ENCODE measurements around the gene MAGI2. TPM values are rescaled to one million over a fixed set of nuclear protein-coding genes. Genes with fewer than 3 reads are reported as not detected.

The MAGI2 gene
- total and polyA plus RNA-seq, 2 of the 13 experiments (the other 11 are each of a cell fraction or from before 2014, with no cell fraction given), result 1.5 to 3.8 TPM

DNA sequence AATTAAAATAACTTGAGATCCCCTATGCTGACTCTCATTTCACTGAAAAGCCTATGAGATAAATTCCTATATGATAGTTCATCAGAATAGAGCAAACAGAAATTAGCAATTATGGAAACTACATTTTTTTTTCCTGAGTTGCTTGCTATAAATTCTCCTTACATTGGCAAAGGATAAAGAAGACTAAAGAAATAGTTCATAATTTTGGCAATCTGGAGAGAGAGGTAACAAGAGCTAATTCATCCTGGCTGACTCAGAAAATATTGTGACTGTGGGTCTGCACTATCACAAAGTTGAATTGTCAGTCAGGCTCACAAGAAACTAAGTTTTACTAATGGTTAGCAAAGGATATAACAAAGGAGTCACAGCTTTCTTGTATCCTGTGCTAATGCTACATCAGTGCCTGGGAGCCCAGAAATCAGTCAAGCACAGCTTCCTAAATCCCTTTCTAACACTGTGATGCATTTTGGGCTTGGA is 483.0 kb downstream of the MAGI2 start (continued):
- TF ChIP-seq, protein P1, sequence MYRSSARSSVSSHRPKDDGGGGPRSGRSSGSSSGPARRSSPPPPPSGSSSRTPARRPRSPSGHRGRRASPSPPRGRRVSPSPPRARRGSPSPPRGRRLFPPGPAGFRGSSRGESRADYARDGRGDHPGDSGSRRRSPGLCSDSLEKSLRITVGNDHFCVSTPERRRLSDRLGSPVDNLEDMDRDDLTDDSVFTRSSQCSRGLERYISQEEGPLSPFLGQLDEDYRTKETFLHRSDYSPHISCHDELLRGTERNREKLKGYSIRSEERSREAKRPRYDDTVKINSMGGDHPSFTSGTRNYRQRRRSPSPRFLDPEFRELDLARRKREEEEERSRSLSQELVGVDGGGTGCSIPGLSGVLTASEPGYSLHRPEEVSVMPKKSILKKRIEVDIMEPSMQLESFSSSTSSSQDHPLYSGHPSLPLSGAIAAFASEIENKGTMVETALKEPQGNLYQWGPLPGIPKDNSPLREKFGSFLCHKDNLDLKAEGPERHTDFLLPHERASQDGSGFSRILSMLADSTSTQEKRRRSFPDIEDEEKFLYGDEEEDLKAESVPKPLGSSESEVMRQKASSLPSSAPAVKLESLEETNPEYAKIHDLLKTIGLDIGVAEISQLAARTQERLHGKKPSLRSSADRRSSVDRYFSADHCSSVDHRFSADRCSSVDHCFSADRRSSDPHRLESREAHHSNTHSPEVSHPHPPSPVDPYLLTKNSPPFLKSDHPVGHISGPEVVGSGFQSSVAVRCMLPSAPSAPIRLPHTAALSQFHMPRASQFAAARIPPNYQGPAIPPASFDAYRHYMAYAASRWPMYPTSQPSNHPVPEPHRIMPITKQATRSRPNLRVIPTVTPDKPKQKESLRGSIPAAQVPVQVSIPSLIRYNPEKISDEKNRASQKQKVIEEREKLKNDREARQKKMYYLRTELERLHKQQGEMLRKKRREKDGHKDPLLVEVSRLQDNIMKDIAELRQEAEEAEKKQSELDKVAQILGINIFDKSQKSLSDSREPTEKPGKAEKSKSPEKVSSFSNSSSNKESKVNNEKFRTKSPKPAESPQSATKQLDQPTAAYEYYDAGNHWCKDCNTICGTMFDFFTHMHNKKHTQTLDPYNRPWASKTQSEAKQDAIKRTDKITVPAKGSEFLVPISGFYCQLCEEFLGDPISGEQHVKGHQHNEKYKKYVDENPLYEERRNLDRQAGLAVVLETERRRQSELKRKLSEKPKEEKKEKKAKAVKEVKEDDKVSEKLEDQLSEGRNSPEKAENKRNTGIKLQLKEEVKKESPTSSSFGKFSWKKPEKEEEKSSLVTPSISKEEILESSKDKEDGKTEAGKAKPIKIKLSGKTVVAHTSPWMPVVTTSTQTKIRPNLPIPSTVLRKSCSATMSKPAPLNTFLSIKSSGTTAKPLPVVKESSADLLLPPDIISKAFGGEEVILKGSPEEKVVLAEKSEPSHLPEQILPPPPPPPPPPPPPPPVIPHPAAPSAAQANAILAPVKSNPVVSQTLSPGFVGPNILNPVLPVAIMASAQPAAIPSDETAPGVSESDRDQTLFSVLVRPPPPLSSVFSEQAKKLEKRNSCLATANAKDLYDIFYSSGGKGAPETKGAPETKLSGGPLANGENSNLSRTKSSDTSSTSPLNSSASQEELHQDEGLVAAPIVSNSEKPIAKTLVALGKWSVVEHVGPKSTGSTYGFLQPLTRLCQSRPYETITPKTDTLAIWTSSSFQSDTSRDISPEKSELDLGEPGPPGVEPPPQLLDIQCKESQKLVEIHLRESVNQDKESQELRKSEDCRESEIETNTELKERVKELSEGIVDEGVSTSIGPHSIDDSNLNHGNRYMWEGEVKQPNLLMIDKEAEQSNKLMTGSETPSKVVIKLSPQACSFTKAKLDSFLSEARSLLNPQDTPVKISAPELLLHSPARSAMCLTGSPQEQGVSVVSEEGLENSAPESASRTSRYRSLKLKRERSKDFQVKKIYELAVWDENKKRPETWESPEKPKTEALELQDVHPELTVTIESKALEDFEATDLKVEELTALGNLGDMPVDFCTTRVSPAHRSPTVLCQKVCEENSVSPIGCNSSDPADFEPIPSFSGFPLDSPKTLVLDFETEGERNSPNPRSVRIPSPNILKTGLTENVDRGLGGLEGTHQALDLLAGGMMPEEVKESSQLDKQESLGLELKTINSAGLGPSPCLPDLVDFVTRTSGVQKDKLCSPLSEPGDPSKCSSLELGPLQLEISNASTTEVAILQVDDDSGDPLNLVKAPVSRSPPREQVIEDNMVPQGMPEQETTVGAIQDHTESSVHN (CRISPR knock-in tag; IDR thresholded peaks at IDR 0.05), result no peak

DNA sequence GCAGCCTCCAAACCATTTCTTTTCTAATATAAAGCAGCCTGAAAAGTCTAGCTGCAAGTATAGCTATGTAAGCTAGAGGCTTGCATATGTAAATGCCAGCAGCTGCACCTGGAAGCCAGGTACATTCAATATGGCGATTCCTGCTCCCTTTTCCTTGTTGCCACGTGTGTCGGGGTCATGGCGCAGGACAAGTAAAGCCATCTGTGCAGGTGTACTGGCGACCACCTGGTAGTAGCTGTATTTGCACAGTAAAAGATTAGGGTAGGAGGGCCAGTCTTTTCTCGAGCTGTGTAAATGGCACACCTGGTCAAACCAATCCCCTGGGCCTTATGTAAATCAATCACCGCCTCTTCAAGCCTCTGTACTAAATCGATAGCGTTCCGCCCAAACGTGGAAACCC is 484.5 kb downstream of the MAGI2 start:
- DNase-seq (ENCODE audit: low spot score) (no peak), ATAC-seq (no peak), FAIRE-seq (no peak)
- no peak overlapping the region for H3K4me2 ChIP-seq (ENCODE audit: low read depth, low read length)
- ChIA-PET POLR2A (no interaction called here), CTCF (ENCODE audit: low intra/inter-chr PET ratio, low total read pairs) (no interaction called here)
- H4K20me1 ChIP-seq (ENCODE audit: insufficient read depth, low read length), result no peaks in the 10 kb centered on the region
- H3K4me1 ChIP-seq (ENCODE audit: insufficient read depth, low read length), result no peaks in the 10 kb centered on the region
- TF ChIP-seq, protein P2, sequence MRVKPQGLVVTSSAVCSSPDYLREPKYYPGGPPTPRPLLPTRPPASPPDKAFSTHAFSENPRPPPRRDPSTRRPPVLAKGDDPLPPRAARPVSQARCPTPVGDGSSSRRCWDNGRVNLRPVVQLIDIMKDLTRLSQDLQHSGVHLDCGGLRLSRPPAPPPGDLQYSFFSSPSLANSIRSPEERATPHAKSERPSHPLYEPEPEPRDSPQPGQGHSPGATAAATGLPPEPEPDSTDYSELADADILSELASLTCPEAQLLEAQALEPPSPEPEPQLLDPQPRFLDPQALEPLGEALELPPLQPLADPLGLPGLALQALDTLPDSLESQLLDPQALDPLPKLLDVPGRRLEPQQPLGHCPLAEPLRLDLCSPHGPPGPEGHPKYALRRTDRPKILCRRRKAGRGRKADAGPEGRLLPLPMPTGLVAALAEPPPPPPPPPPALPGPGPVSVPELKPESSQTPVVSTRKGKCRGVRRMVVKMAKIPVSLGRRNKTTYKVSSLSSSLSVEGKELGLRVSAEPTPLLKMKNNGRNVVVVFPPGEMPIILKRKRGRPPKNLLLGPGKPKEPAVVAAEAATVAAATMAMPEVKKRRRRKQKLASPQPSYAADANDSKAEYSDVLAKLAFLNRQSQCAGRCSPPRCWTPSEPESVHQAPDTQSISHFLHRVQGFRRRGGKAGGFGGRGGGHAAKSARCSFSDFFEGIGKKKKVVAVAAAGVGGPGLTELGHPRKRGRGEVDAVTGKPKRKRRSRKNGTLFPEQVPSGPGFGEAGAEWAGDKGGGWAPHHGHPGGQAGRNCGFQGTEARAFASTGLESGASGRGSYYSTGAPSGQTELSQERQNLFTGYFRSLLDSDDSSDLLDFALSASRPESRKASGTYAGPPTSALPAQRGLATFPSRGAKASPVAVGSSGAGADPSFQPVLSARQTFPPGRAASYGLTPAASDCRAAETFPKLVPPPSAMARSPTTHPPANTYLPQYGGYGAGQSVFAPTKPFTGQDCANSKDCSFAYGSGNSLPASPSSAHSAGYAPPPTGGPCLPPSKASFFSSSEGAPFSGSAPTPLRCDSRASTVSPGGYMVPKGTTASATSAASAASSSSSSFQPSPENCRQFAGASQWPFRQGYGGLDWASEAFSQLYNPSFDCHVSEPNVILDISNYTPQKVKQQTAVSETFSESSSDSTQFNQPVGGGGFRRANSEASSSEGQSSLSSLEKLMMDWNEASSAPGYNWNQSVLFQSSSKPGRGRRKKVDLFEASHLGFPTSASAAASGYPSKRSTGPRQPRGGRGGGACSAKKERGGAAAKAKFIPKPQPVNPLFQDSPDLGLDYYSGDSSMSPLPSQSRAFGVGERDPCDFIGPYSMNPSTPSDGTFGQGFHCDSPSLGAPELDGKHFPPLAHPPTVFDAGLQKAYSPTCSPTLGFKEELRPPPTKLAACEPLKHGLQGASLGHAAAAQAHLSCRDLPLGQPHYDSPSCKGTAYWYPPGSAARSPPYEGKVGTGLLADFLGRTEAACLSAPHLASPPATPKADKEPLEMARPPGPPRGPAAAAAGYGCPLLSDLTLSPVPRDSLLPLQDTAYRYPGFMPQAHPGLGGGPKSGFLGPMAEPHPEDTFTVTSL (CRISPR knock-in tag; IDR thresholded peaks at IDR 0.05; ENCODE audit: borderline replicate concordance), result no peak
- TF ChIP-seq HIVEP1 (CRISPR knock-in tag; IDR thresholded peaks at IDR 0.05) (no peak), ZNF780A (CRISPR knock-in tag; IDR thresholded peaks at IDR 0.05) (no peak)
- TF ChIP-seq, protein P3, sequence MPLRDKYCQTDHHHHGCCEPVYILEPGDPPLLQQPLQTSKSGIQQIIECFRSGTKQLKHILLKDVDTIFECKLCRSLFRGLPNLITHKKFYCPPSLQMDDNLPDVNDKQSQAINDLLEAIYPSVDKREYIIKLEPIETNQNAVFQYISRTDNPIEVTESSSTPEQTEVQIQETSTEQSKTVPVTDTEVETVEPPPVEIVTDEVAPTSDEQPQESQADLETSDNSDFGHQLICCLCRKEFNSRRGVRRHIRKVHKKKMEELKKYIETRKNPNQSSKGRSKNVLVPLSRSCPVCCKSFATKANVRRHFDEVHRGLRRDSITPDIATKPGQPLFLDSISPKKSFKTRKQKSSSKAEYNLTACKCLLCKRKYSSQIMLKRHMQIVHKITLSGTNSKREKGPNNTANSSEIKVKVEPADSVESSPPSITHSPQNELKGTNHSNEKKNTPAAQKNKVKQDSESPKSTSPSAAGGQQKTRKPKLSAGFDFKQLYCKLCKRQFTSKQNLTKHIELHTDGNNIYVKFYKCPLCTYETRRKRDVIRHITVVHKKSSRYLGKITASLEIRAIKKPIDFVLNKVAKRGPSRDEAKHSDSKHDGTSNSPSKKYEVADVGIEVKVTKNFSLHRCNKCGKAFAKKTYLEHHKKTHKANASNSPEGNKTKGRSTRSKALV (CRISPR knock-in tag; IDR thresholded peaks at IDR 0.05), result no peak
- no peak overlapping the region for H3K9ac ChIP-seq (ENCODE audit: insufficient read depth, low read depth, low read length)
- no peaks in the 10 kb centered on the region for H3K9me3 ChIP-seq (ENCODE audit: low read length)
- in situ Hi-C loops (cut with HindIII; ENCODE audit: extremely low pct_ligation_motif_present, low pct_unique_long_range_greater_than_20kb), result no loop called here
- intact Hi-C loops (cut with micrococcal nuclease; ENCODE audit: unreplicated experiment), result no loop called here
- no peaks in the 10 kb centered on the region for H3K79me2 ChIP-seq (ENCODE audit: insufficient read depth, low read length)
- no peaks in the 10 kb centered on the region for H3K27me3 ChIP-seq (ENCODE audit: control insufficient read depth in 1 of 2, insufficient read depth in 2 of 2, low read length in 2 of 2)
- H3K27ac ChIP-seq (ENCODE audit: extremely low read length, insufficient read depth, low read length), result no peak overlapping the region
- BruUV-seq (replicated peaks), result no TSS peak
- no peaks in the 10 kb centered on the region for H3K36me3 ChIP-seq (replicated peaks in 1 of 2; ENCODE audit: control insufficient read depth in 1 of 2, insufficient read depth in 2 of 2, low read length in 2 of 2)
- 68% methylated on average over 11 of the region's 11 CpGs for WGBS (ENCODE audit: low lambda C conversion rate)
- no peak overlapping the region for H3K4me3 ChIP-seq (replicated peaks in 1 of 3; ENCODE audit: insufficient read depth in 1 of 3, low read depth in 2 of 3, low read length in 3 of 3)
- no peak overlapping the region for H2AFZ ChIP-seq (ENCODE audit: low read length)
